Lower lobe of right lung (tissue), 2 donors: ENCODE measurements around the gene MIPEP. TPM values are rescaled to one million over a fixed set of nuclear protein-coding genes. Genes with fewer than 3 reads are reported as not detected.

Experiments used
- ATAC-seq, 2 donors: fragments of 200-7000 bp; cut with Tn5 transposase; one replicate each; pipeline ENCODE4 v1.9.1; 2020 to 2022; ENCODE audit warnings: mild to moderate bottlenecking in 2 of 2, moderate library complexity in 2 of 2
- DNase-seq: peaks from one replicate; pipeline ENCODE4 v3.0.0-alpha.2; 2020
- H3K27ac ChIP-seq: fragments of 200-600 bp; one replicate; pipeline ENCODE4 v1.8.0; 2022
- H3K27me3 ChIP-seq: fragments of 200-600 bp; one replicate; pipeline ENCODE4 v1.8.0; 2022; ENCODE audit warnings: low read depth
- H3K36me3 ChIP-seq: fragments of 200-600 bp; one replicate; pipeline ENCODE4 v1.8.0; 2022; ENCODE audit warnings: mild to moderate bottlenecking
- H3K4me1 ChIP-seq: fragments of 200-600 bp; one replicate; pipeline ENCODE4 v1.8.0; 2022
- H3K4me3 ChIP-seq: fragments of 200-600 bp; one replicate; pipeline ENCODE4 v1.8.0; 2022; ENCODE audit warnings: mild to moderate bottlenecking
- H3K9me3 ChIP-seq: fragments of 200-600 bp; one replicate; pipeline ENCODE4 v1.8.0; 2022
- intact Hi-C: fragments of 100-400 bp; cut with DNase I; formaldehyde crosslinking; loops from one replicate; pipeline ENCODE4 v1.11.0; 2022
- total RNA-seq: library from RNA; stranded (reverse); fragmentation: NEBNext Ultra II Directional; extraction: Animal tissue kit (Norgen Biotek cat#: 25700); gene quantifications from one replicate; pipeline ENCODE4 v1.2.1, GENCODE V29; 2021
- TF ChIP-seq, protein P1 (sequence below): fragments of 200-600 bp; IDR thresholded peaks from one replicate; pipeline ENCODE4 v1.8.0; 2022; ENCODE audit warnings: antibody characterized with exemption, mild to moderate bottlenecking
- donor health status: DM: no; HTN: yes; CAD: no; lungs with severe emphysema.

The MIPEP gene
- total RNA-seq, 1 donor from 2014 or later: 18.4 TPM

DNA sequence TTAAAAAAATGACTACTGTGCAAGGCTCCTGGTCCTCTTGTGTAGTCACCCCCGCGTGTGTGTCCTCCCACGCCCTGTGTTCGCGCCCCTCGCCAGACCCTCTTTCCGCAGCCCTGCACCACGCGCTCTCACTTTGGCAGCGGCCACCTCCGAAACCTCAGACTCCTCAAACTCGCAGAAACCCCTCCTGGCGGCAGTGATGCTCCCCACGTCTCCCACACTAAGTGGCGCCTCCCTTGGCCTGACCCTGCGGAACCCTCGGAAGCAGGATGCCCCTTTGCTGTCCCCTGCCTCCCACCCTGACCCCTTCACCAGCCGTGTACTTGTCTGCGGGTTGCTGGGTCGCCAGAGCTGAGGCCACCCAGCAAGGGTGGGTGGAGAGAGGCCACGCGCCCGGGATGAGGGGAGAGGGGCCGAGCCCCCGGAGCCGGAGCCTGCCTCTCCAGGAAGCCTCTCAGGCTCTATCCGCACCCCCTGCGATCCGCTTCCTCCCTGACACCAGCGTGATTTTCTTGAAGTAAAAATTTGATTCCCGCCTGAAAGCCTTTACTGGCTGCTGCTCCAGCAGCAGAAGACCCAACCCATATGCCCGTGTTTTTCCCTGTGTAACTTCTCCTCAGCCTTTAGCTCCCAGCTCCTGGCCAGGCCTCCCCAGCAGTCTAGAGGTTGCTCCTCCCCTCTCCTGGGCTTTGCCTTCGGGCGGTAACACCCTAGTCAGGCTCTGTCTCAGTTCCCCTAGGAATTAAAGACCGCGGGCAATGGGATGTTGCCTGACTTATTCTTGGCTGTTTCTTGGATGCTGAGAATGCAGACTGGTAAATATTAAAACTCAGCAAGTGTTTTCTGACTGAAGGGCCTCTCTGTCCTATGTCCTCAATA is 55.2 kb downstream of the MIPEP start:
- intact Hi-C loops: no loop called here
- ATAC-seq: no peak
- TF ChIP-seq, protein P1, sequence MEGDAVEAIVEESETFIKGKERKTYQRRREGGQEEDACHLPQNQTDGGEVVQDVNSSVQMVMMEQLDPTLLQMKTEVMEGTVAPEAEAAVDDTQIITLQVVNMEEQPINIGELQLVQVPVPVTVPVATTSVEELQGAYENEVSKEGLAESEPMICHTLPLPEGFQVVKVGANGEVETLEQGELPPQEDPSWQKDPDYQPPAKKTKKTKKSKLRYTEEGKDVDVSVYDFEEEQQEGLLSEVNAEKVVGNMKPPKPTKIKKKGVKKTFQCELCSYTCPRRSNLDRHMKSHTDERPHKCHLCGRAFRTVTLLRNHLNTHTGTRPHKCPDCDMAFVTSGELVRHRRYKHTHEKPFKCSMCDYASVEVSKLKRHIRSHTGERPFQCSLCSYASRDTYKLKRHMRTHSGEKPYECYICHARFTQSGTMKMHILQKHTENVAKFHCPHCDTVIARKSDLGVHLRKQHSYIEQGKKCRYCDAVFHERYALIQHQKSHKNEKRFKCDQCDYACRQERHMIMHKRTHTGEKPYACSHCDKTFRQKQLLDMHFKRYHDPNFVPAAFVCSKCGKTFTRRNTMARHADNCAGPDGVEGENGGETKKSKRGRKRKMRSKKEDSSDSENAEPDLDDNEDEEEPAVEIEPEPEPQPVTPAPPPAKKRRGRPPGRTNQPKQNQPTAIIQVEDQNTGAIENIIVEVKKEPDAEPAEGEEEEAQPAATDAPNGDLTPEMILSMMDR: no peak
- Histone ChIP-seq H3K9me3 (no peaks in the 10 kb centered on the region), H3K4me3 (no peak overlapping the region), H3K27ac (no peak overlapping the region), H3K36me3 (peaks cover 14% of the 10 kb centered on the region), H3K4me1 (no peaks in the 10 kb centered on the region), H3K27me3 (no peaks in the 10 kb centered on the region)
- no peak for DNase-seq

DNA sequence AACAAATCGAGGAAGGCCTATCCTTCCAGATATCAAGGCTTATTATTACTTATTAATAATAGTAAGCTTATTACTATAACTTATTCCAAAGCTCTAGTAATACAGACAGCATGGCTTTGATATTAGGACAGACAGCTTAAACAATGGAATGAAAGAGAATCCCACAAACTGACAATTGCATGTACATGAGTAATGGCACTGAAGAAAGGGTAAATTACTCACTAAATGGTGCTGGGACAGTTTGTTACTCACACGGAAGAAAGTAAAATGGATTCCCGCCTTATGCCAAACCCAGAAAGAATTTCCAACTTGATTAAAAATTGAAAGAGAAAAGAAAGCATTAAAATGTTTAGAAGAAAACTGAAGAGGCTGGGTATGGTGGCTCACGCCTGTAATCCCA is 60.3 kb downstream of the MIPEP start:
- ATAC-seq: no peak
- Histone ChIP-seq H3K36me3 (no peaks in the 10 kb centered on the region), H3K27me3 (no peaks in the 10 kb centered on the region), H3K27ac (no peak overlapping the region), H3K4me3 (no peak overlapping the region), H3K9me3 (no peaks in the 10 kb centered on the region), H3K4me1 (no peaks in the 10 kb centered on the region)
- TF ChIP-seq, protein P1: no peak
- no peak for DNase-seq
- intact Hi-C loops: no loop called here

DNA sequence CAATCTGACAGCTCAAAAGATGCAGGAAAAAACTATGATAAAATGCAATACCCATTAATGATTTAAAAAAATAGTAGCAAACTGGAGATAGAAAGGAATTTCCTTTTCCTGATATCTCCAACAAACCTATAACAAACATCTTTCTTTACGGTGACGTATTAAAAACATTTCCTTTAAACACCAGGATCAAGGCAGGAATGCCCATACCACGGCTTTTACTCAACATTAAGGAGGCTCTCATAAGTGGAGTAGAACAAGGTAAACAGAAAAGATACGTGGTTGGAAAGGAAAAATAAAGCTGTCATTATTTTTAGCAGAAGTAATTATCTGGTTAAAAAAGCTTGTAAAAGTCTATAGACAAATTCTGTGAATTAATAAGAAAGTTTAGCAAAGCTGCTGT is 61.1 kb downstream of the MIPEP start:
- H3K36me3 ChIP-seq: no peaks in the 10 kb centered on the region
- ATAC-seq (no peak), DNase-seq (no peak)
- H3K4me1 ChIP-seq: no peaks in the 10 kb centered on the region
- no peaks in the 10 kb centered on the region for H3K27me3 ChIP-seq
- H3K27ac ChIP-seq: no peak overlapping the region
- TF ChIP-seq, protein P1: no peak
- no peaks in the 10 kb centered on the region for H3K9me3 ChIP-seq
- H3K4me3 ChIP-seq: no peak overlapping the region
- intact Hi-C loops: no loop called here

DNA sequence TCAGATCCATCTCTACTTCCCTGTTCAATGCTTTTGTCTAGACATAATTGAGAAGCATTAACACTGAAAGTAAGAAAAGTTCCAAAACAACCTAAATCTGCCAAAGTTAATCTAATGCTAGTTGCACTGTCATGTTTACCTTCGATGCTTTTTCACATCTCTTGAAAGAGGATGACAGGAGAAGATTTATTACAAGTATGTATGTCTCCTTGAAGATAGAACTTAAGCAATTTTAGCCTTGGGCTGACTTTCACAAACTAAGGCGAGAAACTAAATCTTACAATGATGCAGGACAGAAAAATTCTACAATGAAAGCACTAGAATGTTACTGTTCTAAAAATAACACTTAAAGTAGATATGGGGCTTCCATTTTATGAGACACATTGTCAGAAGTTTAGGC is 64.0 kb downstream of the MIPEP start:
- Histone ChIP-seq H3K27ac (no peak overlapping the region), H3K9me3 (no peaks in the 10 kb centered on the region), H3K27me3 (no peaks in the 10 kb centered on the region), H3K36me3 (no peaks in the 10 kb centered on the region), H3K4me3 (no peak overlapping the region), H3K4me1 (no peaks in the 10 kb centered on the region)
- TF ChIP-seq, protein P1: no peak
- DNase-seq: no peak
- no peak for ATAC-seq
- intact Hi-C loops: no loop called here

DNA sequence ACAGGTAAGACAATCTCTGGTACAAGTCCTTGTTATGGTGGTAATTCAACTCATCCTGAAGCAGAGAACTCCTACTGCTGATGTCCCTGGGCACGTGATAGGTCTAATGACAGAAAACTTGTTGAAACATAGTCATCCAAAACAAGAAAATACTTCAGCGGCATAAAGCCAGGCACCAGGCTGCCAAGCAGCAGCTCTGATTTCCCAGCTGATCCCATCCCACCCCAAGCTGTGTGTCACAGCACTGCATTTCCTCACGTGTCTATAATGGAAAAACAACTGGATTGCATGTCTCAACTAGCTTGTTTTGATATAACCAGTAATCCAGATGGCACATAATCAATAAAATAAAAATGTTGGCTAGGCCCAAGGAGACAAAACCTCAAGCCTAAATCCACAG is 64.8 kb downstream of the MIPEP start:
- Histone ChIP-seq H3K9me3 (no peaks in the 10 kb centered on the region), H3K36me3 (no peaks in the 10 kb centered on the region), H3K27ac (no peak overlapping the region), H3K27me3 (no peaks in the 10 kb centered on the region), H3K4me1 (no peaks in the 10 kb centered on the region), H3K4me3 (no peak overlapping the region)
- no peak for ATAC-seq
- intact Hi-C loops: no loop called here
- DNase-seq: no peak
- TF ChIP-seq, protein P1: no peak
